ENCODE data around the gene RAI1.

Gene RAI1

DNA sequence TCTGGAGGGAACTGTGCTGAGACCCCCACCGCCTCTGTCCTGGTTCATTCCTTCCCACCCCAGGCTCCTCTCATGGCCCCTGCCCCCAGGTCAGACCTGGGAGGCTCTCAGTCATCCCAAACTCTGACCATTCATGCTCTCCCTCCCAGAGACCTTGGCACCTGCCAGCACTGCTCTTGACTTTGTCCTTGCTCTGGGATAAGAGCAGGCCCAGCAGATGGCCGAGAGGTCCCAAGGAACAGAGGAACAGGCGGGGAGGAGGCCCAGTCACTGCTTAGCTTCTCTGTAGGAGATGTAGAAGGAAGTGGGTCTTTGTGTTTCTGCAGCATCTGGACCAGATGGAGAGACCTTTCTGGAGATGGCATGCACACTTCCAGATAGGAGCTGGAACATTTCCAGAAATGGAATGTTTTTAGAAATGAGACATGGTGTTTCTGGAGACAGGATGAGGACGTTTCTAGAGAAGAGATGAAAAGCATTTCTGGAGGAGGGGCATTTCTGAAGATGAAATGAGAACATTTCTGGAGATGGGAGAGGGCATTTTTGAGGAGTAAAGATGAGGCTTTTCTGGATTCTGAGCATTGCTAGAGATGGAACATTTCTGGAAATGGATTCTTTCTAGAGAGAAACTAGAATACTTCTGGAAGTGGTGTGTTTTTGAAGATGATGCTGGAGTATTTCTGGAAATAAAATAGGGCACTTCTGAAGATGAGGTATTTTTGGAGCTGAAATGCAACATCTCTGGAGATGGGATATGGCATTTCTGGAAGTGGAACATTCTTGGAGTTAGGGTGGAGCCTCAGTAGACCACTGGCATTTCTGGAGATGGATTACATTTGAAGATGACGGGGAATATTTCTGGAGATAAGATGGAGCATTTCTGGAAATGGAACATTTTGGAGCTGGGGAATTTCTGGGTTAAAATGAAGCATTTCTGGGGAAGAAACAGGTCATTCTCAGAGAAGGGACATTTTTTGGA, 55.2 kb downstream of the RAI1 start:
- H3K4me3 ChIP-seq (ENCODE audit: low read length) = no peak overlapping the region
- WGBS (ENCODE audit: insufficient coverage, insufficient read length) = no CpG with 5 or more reads among the region's 5 CpGs
- no peak for DNase-seq (ENCODE audit: low read depth, low spot score)
- no peak overlapping the region for H3K27ac ChIP-seq (ENCODE audit: low read length)
- no peaks in the 10 kb centered on the region for H3K27me3 ChIP-seq (ENCODE audit: control insufficient read depth, insufficient read depth, low read length)
- H3K9me3 ChIP-seq (ENCODE audit: control insufficient read depth, insufficient read depth, low read length) = no peaks in the 10 kb centered on the region
- no peaks in the 10 kb centered on the region for H3K36me3 ChIP-seq (ENCODE audit: control insufficient read depth, insufficient read depth, low read length)
- H3K4me1 ChIP-seq (ENCODE audit: control insufficient read depth, insufficient read depth, low read length) = peaks cover 9% of the 10 kb centered on the region; the same call in 1 of the 2 replicates

DNA sequence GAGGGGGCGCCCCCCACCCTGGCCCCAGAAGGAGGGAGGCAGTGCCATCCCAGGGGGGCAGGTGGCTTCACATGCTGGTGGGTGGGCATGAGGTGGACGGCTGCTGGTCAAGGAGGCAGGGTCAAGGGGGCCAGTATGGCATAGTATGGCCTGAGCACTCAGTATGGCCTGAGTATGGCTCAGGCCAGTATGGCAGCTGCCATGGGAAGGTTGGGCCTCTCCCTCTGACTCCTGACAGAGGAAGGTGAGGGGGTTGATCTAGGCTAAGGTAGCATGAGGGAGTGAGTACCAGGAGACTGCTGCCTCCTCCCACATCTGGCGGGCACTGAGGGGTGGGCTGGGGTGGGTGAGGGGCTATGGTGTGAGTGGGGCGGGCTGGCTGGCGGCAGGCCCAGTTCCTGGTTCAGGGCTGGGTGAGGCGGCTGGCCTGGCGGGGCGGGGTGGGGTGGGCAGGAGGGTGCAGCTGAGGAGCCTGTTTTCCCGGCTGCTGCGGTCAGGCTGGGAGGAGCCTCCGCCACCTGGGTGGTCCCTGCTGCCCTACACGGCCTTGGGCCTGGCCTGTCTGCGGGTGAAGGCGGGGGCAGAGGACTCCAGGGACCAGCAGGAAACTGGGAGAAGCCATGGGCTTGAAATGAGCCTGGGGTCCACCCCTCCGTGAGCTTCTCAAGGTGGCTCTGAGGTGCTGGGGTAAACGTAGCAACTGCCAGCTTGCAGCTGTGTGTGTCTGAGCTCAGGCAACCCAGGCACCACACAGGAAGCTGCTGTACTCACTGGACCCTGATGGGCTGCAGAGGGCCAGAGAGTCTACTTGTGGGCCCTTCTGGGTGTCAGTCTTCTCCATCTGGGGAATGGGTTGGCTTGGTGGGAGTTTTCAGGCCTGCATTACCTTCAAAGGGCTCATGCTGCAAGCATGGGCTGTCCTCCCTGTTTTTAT, 57.0 kb downstream of the RAI1 start:
- Histone ChIP-seq H3K27me3 (ENCODE audit: control insufficient read depth, insufficient read depth, low read length) (no peaks in the 10 kb centered on the region), H3K27ac (ENCODE audit: low read length) (no peak overlapping the region), H3K4me1 (ENCODE audit: control insufficient read depth, insufficient read depth, low read length) (peaks cover 9% of the 10 kb centered on the region; the same call in 1 of the 2 replicates), H3K4me3 (ENCODE audit: low read length) (no peak overlapping the region), H3K9me3 (ENCODE audit: control insufficient read depth, insufficient read depth, low read length) (no peaks in the 10 kb centered on the region), H3K36me3 (ENCODE audit: control insufficient read depth, insufficient read depth, low read length) (no peaks in the 10 kb centered on the region)
- WGBS (ENCODE audit: insufficient coverage, insufficient read length) = no CpG with 5 or more reads among the region's 16 CpGs
- no peak for DNase-seq (ENCODE audit: low read depth, low spot score)

DNA sequence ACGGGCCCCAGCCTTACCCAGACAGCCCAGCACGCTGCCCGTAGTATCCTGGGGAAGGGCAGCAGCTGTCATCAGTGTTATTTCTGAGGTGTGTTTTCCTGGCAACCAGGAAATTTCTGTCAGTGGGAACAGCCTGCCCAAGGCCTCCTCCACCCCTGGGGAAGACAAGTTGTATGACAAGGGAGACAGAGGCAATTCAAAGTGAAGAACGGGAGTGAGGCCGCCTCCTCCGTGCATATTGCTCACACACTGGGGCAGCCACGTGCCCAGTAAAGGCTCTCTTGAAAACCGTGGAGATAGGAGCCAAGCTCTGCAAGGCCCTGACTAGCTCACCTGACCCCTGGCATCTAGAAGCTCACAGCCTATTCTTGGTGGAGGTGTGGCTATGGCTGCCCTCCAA, 57.6 kb downstream of the RAI1 start:
- H3K4me1 ChIP-seq (ENCODE audit: control insufficient read depth, insufficient read depth, low read length) = peaks cover 9% of the 10 kb centered on the region; the same call in 1 of the 2 replicates
- no peak overlapping the region for H3K4me3 ChIP-seq (ENCODE audit: low read length)
- WGBS (ENCODE audit: insufficient coverage, insufficient read length) = no CpG with 5 or more reads among the region's 8 CpGs
- no peak overlapping the region for H3K27ac ChIP-seq (ENCODE audit: low read length)
- no peaks in the 10 kb centered on the region for H3K9me3 ChIP-seq (ENCODE audit: control insufficient read depth, insufficient read depth, low read length)
- H3K36me3 ChIP-seq (ENCODE audit: control insufficient read depth, insufficient read depth, low read length) = no peaks in the 10 kb centered on the region
- H3K27me3 ChIP-seq (ENCODE audit: control insufficient read depth, insufficient read depth, low read length) = no peaks in the 10 kb centered on the region
- no peak for DNase-seq (ENCODE audit: low read depth, low spot score)

DNA sequence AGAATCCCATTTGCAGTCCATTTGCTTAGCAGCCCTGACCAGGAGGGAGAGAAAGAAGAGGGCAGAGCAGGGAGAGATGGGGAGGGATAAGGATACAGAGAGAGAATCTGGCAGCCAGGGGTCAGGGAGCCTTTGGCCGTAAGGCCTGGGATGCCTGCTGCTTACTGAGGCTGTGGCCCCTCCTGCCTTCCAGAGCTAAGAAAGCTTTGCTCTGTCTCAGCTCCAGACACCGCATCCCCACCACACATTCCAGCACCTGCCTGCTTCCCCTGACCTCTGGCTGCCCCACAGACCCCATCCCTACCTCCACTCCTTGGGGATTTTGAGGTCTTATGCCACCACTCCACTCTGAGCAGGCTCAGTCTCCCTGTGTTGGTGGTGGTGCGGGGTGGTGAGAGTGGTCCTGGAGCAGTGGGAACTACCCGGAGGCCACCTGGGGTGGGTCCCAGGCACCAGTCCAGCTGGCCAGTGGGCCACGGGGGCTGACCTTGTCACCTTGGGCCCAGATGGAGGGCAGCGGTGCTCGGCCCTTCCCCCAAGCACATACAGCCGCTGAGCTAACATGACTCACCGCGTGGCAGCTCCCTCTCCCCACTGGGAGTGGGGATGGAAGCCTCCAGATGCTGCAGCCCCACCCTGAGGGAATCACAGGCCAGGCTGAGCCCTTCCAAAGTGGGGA, 58.3 kb downstream of the RAI1 start:
- Histone ChIP-seq H3K27me3 (ENCODE audit: control insufficient read depth, insufficient read depth, low read length) (no peaks in the 10 kb centered on the region), H3K4me3 (ENCODE audit: low read length) (no peak overlapping the region), H3K27ac (ENCODE audit: low read length) (no peak overlapping the region), H3K36me3 (ENCODE audit: control insufficient read depth, insufficient read depth, low read length) (no peaks in the 10 kb centered on the region), H3K9me3 (ENCODE audit: control insufficient read depth, insufficient read depth, low read length) (no peaks in the 10 kb centered on the region), H3K4me1 (ENCODE audit: control insufficient read depth, insufficient read depth, low read length) (peaks cover 9% of the 10 kb centered on the region; the same call in 1 of the 2 replicates)
- no peak for DNase-seq (ENCODE audit: low read depth, low spot score)
- no CpG with 5 or more reads among the region's 10 CpGs for WGBS (ENCODE audit: insufficient coverage, insufficient read length)

DNA sequence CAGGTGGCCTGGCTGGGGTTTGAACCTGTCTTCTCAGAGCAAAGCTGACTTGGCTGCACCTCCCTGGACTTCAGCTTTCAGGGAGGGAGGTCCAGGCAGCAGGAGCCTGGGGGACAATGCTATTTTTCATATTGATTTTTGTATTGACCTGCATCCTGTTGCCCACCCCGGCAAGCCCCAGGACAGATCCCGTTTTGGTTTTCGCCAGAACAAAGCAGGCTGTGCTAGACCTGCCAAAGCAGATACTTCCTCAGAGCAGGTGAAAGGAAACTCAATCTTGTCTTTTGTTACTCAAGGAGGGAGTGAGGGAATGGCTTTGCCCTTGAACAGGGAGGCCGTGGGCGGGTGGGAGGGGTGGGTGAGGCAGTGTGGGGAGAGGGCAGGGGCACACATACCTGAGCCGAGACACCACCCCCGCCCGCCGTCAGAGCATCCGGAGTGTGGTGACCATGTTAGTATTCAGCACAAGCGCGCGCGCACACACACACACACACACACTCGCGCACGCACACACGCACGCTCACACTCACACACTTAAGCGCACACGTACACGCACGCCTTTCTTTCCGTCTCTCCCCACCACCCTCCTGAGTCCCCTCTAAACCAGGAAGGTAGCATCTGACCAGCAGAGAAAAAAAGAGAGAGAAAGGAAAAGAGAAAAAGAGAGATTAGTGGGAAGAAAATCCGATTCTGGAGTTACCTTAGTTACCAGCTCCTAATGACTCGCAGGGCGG, 59.5 kb downstream of the RAI1 start:
- no peaks in the 10 kb centered on the region for H3K27me3 ChIP-seq (ENCODE audit: control insufficient read depth, insufficient read depth, low read length)
- DNase-seq (ENCODE audit: low read depth, low spot score) = no peak
- no peak overlapping the region for H3K4me3 ChIP-seq (ENCODE audit: low read length)
- WGBS (ENCODE audit: insufficient coverage, insufficient read length) = 100% methylated on average over 10 of the region's 27 CpGs
- no peaks in the 10 kb centered on the region for H3K36me3 ChIP-seq (ENCODE audit: control insufficient read depth, insufficient read depth, low read length)
- H3K4me1 ChIP-seq (ENCODE audit: control insufficient read depth, insufficient read depth, low read length) = peaks cover 9% of the 10 kb centered on the region; the same call in 1 of the 2 replicates
- no peaks in the 10 kb centered on the region for H3K9me3 ChIP-seq (ENCODE audit: control insufficient read depth, insufficient read depth, low read length)
- H3K27ac ChIP-seq (ENCODE audit: low read length) = no peak overlapping the region

DNA sequence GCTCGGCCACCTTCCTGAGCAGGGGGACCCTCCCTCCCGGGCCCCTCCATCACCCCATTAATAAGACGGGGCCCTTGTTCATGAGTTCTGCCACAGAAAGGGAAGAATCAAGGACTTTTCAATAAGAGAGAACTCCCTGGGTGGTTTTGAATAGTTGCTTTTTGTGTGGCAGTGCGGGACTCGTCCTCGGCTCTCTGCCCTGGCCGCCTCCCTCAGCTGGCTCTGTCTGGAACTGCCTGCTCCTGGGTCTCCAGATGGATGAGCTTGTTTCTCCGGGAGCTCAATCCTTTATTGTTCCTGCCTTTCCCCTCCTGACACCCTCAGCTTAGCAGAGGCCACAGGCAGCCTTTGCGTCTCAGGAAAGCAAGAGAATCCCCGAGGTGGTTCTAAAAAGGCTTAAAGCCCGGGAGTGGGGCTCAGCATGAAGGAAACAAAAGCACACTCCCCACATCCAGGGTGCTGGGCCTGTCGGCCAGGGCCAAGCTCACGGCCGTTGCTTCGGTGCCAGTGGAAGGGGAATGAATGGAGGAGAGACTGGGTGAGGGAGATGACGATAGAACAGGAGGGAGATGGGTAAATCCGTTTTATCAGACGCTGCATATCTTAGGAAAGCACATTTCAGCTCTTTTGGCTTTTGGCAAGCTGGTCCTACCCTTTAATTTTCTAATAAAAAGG, 60.2 kb downstream of the RAI1 start:
- Histone ChIP-seq H3K9me3 (ENCODE audit: control insufficient read depth, insufficient read depth, low read length) (no peaks in the 10 kb centered on the region), H3K4me1 (ENCODE audit: control insufficient read depth, insufficient read depth, low read length) (peaks cover 9% of the 10 kb centered on the region; the same call in 1 of the 2 replicates), H3K4me3 (ENCODE audit: low read length) (no peak overlapping the region), H3K36me3 (ENCODE audit: control insufficient read depth, insufficient read depth, low read length) (no peaks in the 10 kb centered on the region), H3K27me3 (ENCODE audit: control insufficient read depth, insufficient read depth, low read length) (no peaks in the 10 kb centered on the region), H3K27ac (ENCODE audit: low read length) (no peak overlapping the region)
- WGBS (ENCODE audit: insufficient coverage, insufficient read length) = no CpG with 5 or more reads among the region's 18 CpGs
- no peak for DNase-seq (ENCODE audit: low read depth, low spot score)

DNA sequence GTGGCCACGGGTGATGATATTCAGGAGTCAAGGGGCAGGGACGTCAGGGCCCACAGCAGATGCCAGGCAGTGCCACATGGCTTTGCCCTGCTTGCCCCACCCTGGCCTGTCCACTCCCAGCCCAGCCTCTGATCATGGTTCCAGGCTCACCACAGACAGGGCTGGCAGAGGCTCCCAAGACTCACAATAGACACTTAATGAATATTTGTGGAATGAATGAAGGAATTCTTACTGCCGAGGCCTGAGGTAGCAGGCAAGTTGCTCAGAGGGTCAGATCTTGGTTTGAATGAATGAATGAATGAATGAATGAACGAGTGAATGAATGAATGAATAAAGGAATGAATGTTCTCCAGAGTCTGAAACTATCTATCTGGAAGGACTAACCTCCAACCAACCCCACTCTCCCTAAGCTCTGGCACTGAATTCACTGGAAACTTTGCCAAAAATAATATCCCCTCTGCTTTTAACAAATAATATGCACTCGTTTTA, 60.9 kb downstream of the RAI1 start:
- no peaks in the 10 kb centered on the region for H3K36me3 ChIP-seq (ENCODE audit: control insufficient read depth, insufficient read depth, low read length)
- no peak for DNase-seq (ENCODE audit: low read depth, low spot score)
- H3K9me3 ChIP-seq (ENCODE audit: control insufficient read depth, insufficient read depth, low read length) = no peaks in the 10 kb centered on the region
- H3K27me3 ChIP-seq (ENCODE audit: control insufficient read depth, insufficient read depth, low read length) = no peaks in the 10 kb centered on the region
- H3K4me3 ChIP-seq (ENCODE audit: low read length) = no peak overlapping the region
- no CpG with 5 or more reads among the region's 5 CpGs for WGBS (ENCODE audit: insufficient coverage, insufficient read length)
- no peak overlapping the region for H3K27ac ChIP-seq (ENCODE audit: low read length)
- peaks cover 9% of the 10 kb centered on the region; the same call in 1 of the 2 replicates for H3K4me1 ChIP-seq (ENCODE audit: control insufficient read depth, insufficient read depth, low read length)

DNA sequence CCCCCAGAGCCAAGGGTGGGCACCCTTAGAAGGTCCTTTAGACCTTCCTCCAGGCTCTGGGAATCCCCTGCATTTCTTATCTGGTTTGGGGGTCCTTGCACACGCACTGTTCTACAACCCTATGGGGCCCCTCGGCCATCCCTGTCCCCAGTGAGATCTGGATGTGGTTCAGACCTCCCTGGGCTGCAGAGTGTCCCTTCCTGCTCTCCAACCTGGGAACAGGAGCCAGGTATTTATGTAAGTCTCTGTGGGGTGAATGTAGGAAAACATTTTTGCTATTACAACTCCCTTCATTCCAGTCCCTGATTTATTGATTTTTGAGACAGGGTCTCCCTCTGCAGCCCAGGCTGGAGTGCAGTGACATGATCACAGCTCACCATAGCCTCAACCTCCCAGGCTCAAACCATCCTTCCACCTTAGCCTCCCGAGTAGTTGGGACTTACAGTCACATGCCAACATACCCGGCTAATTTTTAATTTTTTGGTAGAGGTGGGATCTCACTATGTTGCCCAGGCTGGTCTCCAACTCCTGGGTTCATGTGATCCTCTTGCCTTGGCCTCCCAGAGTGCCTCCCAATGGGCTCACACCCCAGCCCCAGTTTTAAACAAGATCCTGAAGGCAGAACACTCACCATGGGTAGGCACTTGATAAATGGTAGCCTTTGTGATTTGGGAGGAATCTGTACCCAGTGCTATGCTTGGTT, 61.6 kb downstream of the RAI1 start:
- DNase-seq (ENCODE audit: low read depth, low spot score) = no peak
- H3K4me1 ChIP-seq (ENCODE audit: control insufficient read depth, insufficient read depth, low read length) = peaks cover 8% of the 10 kb centered on the region; the same call in 1 of the 2 replicates

More for the DNA sequence above, 61.6 kb downstream of the RAI1 start:
- Histone ChIP-seq H3K36me3 (ENCODE audit: control insufficient read depth, insufficient read depth, low read length) (no peaks in the 10 kb centered on the region), H3K9me3 (ENCODE audit: control insufficient read depth, insufficient read depth, low read length) (no peaks in the 10 kb centered on the region), H3K27ac (ENCODE audit: low read length) (no peak overlapping the region), H3K27me3 (ENCODE audit: control insufficient read depth, insufficient read depth, low read length) (no peaks in the 10 kb centered on the region), H3K4me3 (ENCODE audit: low read length) (no peak overlapping the region)
- no CpG with 5 or more reads among the region's 4 CpGs for WGBS (ENCODE audit: insufficient coverage, insufficient read length)
